ENCODE results near the gene KCNB1.

The KCNB1 gene

GRCh38 chr20:49336786-49337185 lies 145.7 kb downstream of the KCNB1 start:
- Histone ChIP-seq H3K79me2 (ENCODE audit: low read length) (no peaks in the 10 kb centered on the region), H3K27ac (ENCODE audit: low read length) (no peak overlapping the region)

GRCh38 chr20:49335476-49335875 lies 147.0 kb downstream of the KCNB1 start:
- H3K4me2 ChIP-seq (ENCODE audit: low read length), result no peak overlapping the region
- no peak for TF ChIP-seq EZH2phosphoT487 (IDR thresholded peaks at IDR 0.05; ENCODE audit: low read depth)
- no peak overlapping the region for H3K27ac ChIP-seq (ENCODE audit: low read length)
- H3K4me3 ChIP-seq (ENCODE audit: low read length), result no peak overlapping the region
- no peaks in the 10 kb centered on the region for H3K9me3 ChIP-seq (ENCODE audit: insufficient read depth, low read length)
- 0 out of 2 replicates have a peak, but pooled peaks cover 2% of the 10 kb centered on the region for H3K4me1 ChIP-seq (ENCODE audit: low read length)
- peaks cover 39% of the 10 kb centered on the region for H3K27me3 ChIP-seq (ENCODE audit: low read depth, low read length)
- no peaks in the 10 kb centered on the region for H4K20me1 ChIP-seq (ENCODE audit: insufficient read depth, low read length)
- no peak overlapping the region for H2AFZ ChIP-seq (ENCODE audit: low read depth, low read length)
- H3K36me3 ChIP-seq (replicated peaks; ENCODE audit: low read depth, low read length), result no peaks in the 10 kb centered on the region
- no peak overlapping the region for H3K9ac ChIP-seq (ENCODE audit: low read length)
- H3K79me2 ChIP-seq (ENCODE audit: low read length), result no peaks in the 10 kb centered on the region

More at GRCh38 chr20:49336786-49337185, 145.7 kb downstream of the KCNB1 start:
- H3K27me3 ChIP-seq (ENCODE audit: low read depth, low read length), result peaks cover 28% of the 10 kb centered on the region
- no peak overlapping the region for H3K4me3 ChIP-seq (ENCODE audit: low read length)
- H3K9ac ChIP-seq (ENCODE audit: low read length), result no peak overlapping the region
- H3K36me3 ChIP-seq (replicated peaks; ENCODE audit: low read depth, low read length), result no peaks in the 10 kb centered on the region
- TF ChIP-seq EZH2phosphoT487 (IDR thresholded peaks at IDR 0.05; ENCODE audit: low read depth), result no peak
- TF ChIP-seq, protein P1, sequence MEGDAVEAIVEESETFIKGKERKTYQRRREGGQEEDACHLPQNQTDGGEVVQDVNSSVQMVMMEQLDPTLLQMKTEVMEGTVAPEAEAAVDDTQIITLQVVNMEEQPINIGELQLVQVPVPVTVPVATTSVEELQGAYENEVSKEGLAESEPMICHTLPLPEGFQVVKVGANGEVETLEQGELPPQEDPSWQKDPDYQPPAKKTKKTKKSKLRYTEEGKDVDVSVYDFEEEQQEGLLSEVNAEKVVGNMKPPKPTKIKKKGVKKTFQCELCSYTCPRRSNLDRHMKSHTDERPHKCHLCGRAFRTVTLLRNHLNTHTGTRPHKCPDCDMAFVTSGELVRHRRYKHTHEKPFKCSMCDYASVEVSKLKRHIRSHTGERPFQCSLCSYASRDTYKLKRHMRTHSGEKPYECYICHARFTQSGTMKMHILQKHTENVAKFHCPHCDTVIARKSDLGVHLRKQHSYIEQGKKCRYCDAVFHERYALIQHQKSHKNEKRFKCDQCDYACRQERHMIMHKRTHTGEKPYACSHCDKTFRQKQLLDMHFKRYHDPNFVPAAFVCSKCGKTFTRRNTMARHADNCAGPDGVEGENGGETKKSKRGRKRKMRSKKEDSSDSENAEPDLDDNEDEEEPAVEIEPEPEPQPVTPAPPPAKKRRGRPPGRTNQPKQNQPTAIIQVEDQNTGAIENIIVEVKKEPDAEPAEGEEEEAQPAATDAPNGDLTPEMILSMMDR (IDR thresholded peaks at IDR 0.05; ENCODE audit: low read depth, low read length), result no peak
- H4K20me1 ChIP-seq (ENCODE audit: insufficient read depth, low read length), result no peaks in the 10 kb centered on the region
- no peak overlapping the region for H3K4me2 ChIP-seq (ENCODE audit: low read length)
- no peak overlapping the region for H2AFZ ChIP-seq (ENCODE audit: low read depth, low read length)
- H3K4me1 ChIP-seq (ENCODE audit: low read length), result 0 out of 2 replicates have a peak, but pooled peaks cover 2% of the 10 kb centered on the region
- H3K9me3 ChIP-seq (ENCODE audit: insufficient read depth, low read length), result no peaks in the 10 kb centered on the region

DNA sequence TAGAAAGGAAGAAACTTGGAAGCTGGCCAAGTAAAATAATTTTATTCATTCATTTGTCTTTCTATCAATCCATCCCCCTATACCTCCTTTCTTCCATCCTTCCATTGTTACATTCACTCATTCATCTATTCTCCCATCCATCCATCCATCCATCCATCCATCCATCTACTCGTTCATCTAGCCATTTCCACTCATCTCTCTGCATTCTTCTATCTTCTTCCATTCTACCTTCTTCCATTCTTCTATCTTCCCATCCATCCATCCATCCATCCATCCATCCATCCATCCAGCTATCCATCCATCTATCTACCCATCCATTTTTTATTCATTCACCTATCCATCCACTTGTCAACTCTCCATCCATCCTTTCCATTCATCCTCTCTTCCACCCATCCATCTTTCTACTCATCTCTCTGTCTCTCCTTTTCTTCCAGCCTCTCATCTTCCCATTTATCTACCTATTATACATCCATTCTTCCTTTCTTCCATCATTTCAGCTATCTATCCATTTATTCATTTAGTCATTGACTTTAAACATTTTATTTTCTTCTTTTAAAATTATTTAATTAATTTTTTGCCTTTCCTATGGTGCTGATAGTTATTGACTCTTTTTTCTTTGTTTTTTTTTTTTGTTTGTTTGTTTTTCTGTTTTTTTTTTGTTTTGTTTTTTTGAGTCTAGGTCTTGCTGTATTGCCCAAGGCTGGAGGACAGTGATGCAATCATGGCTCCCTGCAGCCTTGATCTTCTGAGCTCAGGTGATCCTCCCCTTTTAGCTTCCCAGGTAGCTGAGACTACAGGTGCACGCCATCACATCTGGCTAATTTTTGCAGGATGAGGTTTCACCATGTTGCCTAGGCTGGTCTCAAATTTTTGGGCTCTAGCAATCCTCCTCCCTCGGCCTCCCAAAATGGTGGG lies 151.5 kb downstream of the KCNB1 start:
- Histone ChIP-seq H3K79me2 (ENCODE audit: low read length) (no peaks in the 10 kb centered on the region), H3K27ac (ENCODE audit: low read length) (no peak overlapping the region), H3K9me3 (ENCODE audit: insufficient read depth, low read length) (no peaks in the 10 kb centered on the region), H3K27me3 (ENCODE audit: low read depth, low read length) (peaks cover 70% of the 10 kb centered on the region), H3K36me3 (replicated peaks; ENCODE audit: low read depth, low read length) (no peaks in the 10 kb centered on the region), H2AFZ (ENCODE audit: low read depth, low read length) (no peak overlapping the region), H3K4me1 (ENCODE audit: low read length) (0 out of 2 replicates have a peak, but pooled peaks cover 2% of the 10 kb centered on the region), H3K4me2 (ENCODE audit: low read length) (no peak overlapping the region), H3K9ac (ENCODE audit: low read length) (no peak overlapping the region), H4K20me1 (ENCODE audit: insufficient read depth, low read length) (no peaks in the 10 kb centered on the region), H3K4me3 (ENCODE audit: low read length) (no peak overlapping the region)
- no peak for TF ChIP-seq EZH2phosphoT487 (IDR thresholded peaks at IDR 0.05; ENCODE audit: low read depth)
- TF ChIP-seq, protein P1 (IDR thresholded peaks at IDR 0.05; ENCODE audit: low read depth, low read length), result no peak

DNA sequence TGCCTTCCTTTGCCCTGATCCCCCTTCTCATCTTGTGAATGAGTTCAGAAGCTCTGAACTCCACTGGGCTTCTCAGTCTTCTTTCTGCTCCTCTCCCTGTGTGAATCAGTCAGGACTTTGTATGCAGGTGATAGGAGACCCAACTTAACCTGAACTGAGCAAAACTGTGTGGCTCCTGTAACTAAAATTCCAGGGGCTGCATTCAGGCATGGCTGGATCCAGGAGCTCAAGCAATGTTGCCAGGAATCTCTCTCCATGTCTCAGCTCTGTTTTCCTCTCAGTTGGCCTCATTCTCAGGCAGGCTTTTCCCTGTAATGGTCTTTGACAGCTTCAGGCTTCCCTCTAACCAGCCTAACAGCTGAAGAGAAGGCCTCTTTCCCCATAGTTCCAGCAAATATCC lies 153.7 kb downstream of the KCNB1 start:
- no peaks in the 10 kb centered on the region for H3K9me3 ChIP-seq (ENCODE audit: insufficient read depth, low read length)
- H3K9ac ChIP-seq (ENCODE audit: low read length), result no peak overlapping the region
- no peak overlapping the region for H2AFZ ChIP-seq (ENCODE audit: low read depth, low read length)
- H3K79me2 ChIP-seq (ENCODE audit: low read length), result no peaks in the 10 kb centered on the region
- no peak overlapping the region for H3K27ac ChIP-seq (ENCODE audit: low read length)
- H3K4me3 ChIP-seq (ENCODE audit: low read length), result no peak overlapping the region
- H3K4me2 ChIP-seq (ENCODE audit: low read length), result no peak overlapping the region
- H4K20me1 ChIP-seq (ENCODE audit: insufficient read depth, low read length), result no peaks in the 10 kb centered on the region
- no peaks in the 10 kb centered on the region for H3K36me3 ChIP-seq (replicated peaks; ENCODE audit: low read depth, low read length)
- H3K4me1 ChIP-seq (ENCODE audit: low read length), result 0 out of 2 replicates have a peak, but pooled peaks cover 2% of the 10 kb centered on the region
- peaks cover 79% of the 10 kb centered on the region for H3K27me3 ChIP-seq (ENCODE audit: low read depth, low read length)
- TF ChIP-seq, protein P1 (IDR thresholded peaks at IDR 0.05; ENCODE audit: low read depth, low read length), result no peak
- TF ChIP-seq EZH2phosphoT487 (IDR thresholded peaks at IDR 0.05; ENCODE audit: low read depth), result no peak

All from OCI-LY3 (cell line).